Heart right ventricle (tissue), 16 donors: ENCODE measurements around the gene RAB8B. TPM values are rescaled to one million over a fixed set of nuclear protein-coding genes. Genes with fewer than 3 reads are reported as not detected.

ENCODE experiments used
- ATAC-seq, 8 donors: fragments of 200-7000 bp; cut with Tn5 transposase; one replicate each; pipeline ENCODE4 v1.9.1; 2020; ENCODE audit warnings: mild to moderate bottlenecking in 8 of 8, moderate library complexity in 8 of 8, moderate number of reproducible peaks in 1 of 8
- DNase-seq, 2 donors: peaks; one replicate each; pipeline ENCODE4 v3.0.0-alpha.2; 2020
- H3K27ac ChIP-seq, 10 donors: fragments of 200-600 bp; sonication (generic) in 2 of 10; one replicate each; pipeline versions ENCODE4 v1.5.0 to v1.8.0; 2020 to 2022; ENCODE audit warnings: mild to moderate bottlenecking in 3 of 10
- H3K27me3 ChIP-seq, 7 donors: fragments of 200-600 bp; one replicate each; pipeline ENCODE4 v1.8.0; 2021 to 2022; ENCODE audit warnings: mild to moderate bottlenecking in 2 of 7
- H3K36me3 ChIP-seq, 9 donors: fragments of 200-600 bp; sonication (generic) in 1 of 9; one replicate each; pipeline versions ENCODE4 v1.5.0 to v1.8.0; 2020 to 2022; ENCODE audit warnings: mild to moderate bottlenecking in 2 of 9
- H3K4me1 ChIP-seq, 9 donors: fragments of 200-600 bp; sonication (generic) in 1 of 9; one replicate each; pipeline versions ENCODE4 v1.5.0 to v1.8.0; 2020 to 2022; ENCODE audit warnings: mild to moderate bottlenecking in 4 of 9
- H3K4me3 ChIP-seq, 10 donors: fragments of 200-600 bp; sonication (generic) in 2 of 10; one replicate each; pipeline versions ENCODE4 v1.5.0 to v1.8.0; 2020 to 2022; ENCODE audit warnings: mild to moderate bottlenecking in 7 of 10, moderate library complexity in 2 of 10
- H3K9me3 ChIP-seq, 11 donors: fragments of 200-600 bp in 10 of 11; sonication (generic) in 2 of 11; one replicate each; pipeline versions ENCODE4 v1.5.0 to v1.8.0; 2013 to 2022; ENCODE audit warnings: mild to moderate bottlenecking in 2 of 11, control low read depth in 1 of 11, moderate library complexity in 1 of 11
- WGBS, 2 donors: extraction: QIAGEN DNeasy Blood & Tissue Kit; methylation state at CpG; one replicate each; pipeline ENCODE4 v1.1.7; 2013; ENCODE audit warnings: inconsistent platforms in 1 of 2; 5-methylcytosine and 5-hydroxymethylcytosine counted together
- intact Hi-C, 10 donors: fragments of 100-400 bp; cut with DNase I; formaldehyde crosslinking; loops; one replicate each; pipeline versions ENCODE4 v1.11.1 to v1.14.2; 2022
- polyA plus RNA-seq, 2 donors: library from polyadenylated mRNA; stranded (reverse); fragments of 200-250 nt; gene quantifications; one replicate each; pipeline ENCODE4 v1.2.3, GENCODE V29; 2013
- total RNA-seq, 10 donors: library from RNA; stranded (reverse); fragmentation: NEBNext Ultra II Directional in 3 of 10; extraction: Animal tissue kit (Norgen Biotek cat#: 25700) in 3 of 10; gene quantifications; one replicate each; pipeline versions ENCODE4 v1.2.1 to v1.2.4, GENCODE V29; 2021 to 2023
- TF ChIP-seq, protein P1 (sequence below), 9 donors: fragments of 200-600 bp; sonication (generic) in 2 of 9; IDR thresholded peaks; one replicate each; pipeline versions ENCODE4 v1.5.0 to v1.8.0; 2021 to 2022; ENCODE audit warnings: antibody characterized with exemption in 9 of 9, mild to moderate bottlenecking in 5 of 9, moderate library complexity in 1 of 9
- donor health status: Arrhythmogenic right ventricular cardiomyopathy.
- donor health status: ischemic (EF 13 %, LVEDD 7.1; RV severe dilation, severe dysfunction).
- donor health status: healthy with polysubstance abuse.
- donor health status: DM: no; HTN: yes; CAD: no.
- donor health status: DM: no; HTN: no; CAD: no.
- donor health status: ischemic (EF 25% LVEDD 6.9; RV normal size, moderate dysfunction).
- donor health status: ischemic (EF 25% LVEDD 5.7; RV mildly dilated, moderate dysfunction).
- donor health status: healthy.
- donor health status: DM: yes; HTN: yes; CAD: no.
- donor health status: Ischemic cardiomyopathy.
- donor health status: ischemic (EF 35%, LVEDD 5.7; RV mildly dilated, moderate dysfunction).
- donor health status: nonischemic (EF 11% LVEDD 7.7; RV severe dilation, severe dysfunction).
- donor health status: DM: yes; HTN: yes; CAD: no.
- donor health status: PGD.
- donor health status: ischemic (EF 29% LVEDD 5.4; RV normal size, mild dysfunction).
- donor health status: nonischemic (EF 23%, LVEDD 6.1; RV moderate dilation, normal function).

The RAB8B gene
- total and polyA plus RNA-seq, 12 donors: 4.4 to 27.7 (median 6.9) TPM

DNA sequence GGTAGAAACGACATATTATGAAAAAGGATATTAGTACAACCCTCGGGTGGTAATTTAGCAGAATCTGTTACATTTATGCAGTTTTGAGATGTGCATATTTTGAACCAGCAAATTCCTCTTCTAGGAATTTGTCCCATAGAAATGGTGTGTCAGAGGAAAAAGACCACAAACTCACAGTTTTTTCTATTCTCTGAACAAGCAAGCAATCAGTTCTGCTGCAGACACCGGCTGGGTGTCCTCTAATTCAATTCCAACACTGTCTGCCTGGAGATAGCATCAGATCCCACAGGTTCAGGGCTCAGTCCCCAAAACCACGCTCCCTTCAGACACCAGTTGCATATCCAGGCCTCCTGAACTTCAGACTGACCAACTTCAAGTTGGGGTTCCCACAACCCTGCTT, 124.4 kb downstream of the RAB8B start:
- Histone ChIP-seq H3K27ac (no peak overlapping the region), H3K27me3 (no peaks in the 10 kb centered on the region), H3K4me3 (no peak overlapping the region), H3K9me3 (no peaks in the 10 kb centered on the region), H3K36me3 (peaks cover 0 to 4% (median 0%) of the 10 kb centered on the region in 9 donors), H3K4me1 (peaks cover 0 to 2% (median 0%) of the 10 kb centered on the region in 9 donors)
- TF ChIP-seq, protein P1, sequence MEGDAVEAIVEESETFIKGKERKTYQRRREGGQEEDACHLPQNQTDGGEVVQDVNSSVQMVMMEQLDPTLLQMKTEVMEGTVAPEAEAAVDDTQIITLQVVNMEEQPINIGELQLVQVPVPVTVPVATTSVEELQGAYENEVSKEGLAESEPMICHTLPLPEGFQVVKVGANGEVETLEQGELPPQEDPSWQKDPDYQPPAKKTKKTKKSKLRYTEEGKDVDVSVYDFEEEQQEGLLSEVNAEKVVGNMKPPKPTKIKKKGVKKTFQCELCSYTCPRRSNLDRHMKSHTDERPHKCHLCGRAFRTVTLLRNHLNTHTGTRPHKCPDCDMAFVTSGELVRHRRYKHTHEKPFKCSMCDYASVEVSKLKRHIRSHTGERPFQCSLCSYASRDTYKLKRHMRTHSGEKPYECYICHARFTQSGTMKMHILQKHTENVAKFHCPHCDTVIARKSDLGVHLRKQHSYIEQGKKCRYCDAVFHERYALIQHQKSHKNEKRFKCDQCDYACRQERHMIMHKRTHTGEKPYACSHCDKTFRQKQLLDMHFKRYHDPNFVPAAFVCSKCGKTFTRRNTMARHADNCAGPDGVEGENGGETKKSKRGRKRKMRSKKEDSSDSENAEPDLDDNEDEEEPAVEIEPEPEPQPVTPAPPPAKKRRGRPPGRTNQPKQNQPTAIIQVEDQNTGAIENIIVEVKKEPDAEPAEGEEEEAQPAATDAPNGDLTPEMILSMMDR (IDR thresholded peaks at IDR 0.05): no peak
- WGBS, 2 donors: 86 to 88% methylated on average over 4 of the region's 4 CpGs
- intact Hi-C loops: loop anchor here in 1 of 10 donors (5.0 kb wide), 1 partner anchor 98 kb away; no protein-coding TSS in a partner anchor
- ATAC-seq: no peak
- no peak for DNase-seq

DNA sequence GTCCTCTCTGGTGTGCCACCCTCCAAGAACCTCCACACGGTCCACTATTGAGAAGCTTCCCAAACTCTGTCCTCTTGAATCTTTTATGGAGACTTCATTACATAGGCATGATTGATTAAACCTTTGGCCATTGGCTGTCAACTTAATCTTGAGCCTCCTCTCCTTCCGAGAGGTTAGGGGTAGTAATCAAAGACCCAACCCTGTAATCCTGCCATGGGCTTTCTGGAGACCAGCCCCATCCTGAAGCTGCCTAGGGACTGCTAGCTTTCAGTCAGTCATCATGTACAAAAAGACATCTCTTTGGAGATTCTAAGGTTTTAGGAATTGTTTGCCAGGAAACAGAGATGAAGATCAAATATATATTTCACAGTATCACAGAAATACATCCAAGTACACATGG, 125.0 kb downstream of the RAB8B start:
- no peak overlapping the region for H3K27ac ChIP-seq
- no peaks in the 10 kb centered on the region for H3K9me3 ChIP-seq
- H3K36me3 ChIP-seq: peaks cover 0 to 4% (median 0%) of the 10 kb centered on the region in 9 donors
- no peaks in the 10 kb centered on the region for H3K4me1 ChIP-seq
- H3K4me3 ChIP-seq: no peak overlapping the region
- intact Hi-C loops: loop anchor here in 1 of 10 donors (5.0 kb wide), 1 partner anchor 98 kb away; no protein-coding TSS in a partner anchor
- TF ChIP-seq, protein P1 (IDR thresholded peaks at IDR 0.05): no peak
- no peak for DNase-seq
- H3K27me3 ChIP-seq: no peaks in the 10 kb centered on the region
- no peak for ATAC-seq
- WGBS, 2 donors: 78 to 83% methylated on average over 2 of the region's 2 CpGs

Other genes with a start within 250 kb of the RAB8B start
- gene TPM1, start 146.9 kb upstream of the RAB8B start, total RNA-seq: over 10,000 TPM; 11,955 to 17,571 (median 14,403) TPM
- over 10,000 TPM; 10,066 to 18,091 TPM for gene TPM1, start 146.9 kb upstream of the RAB8B start, polyA plus RNA-seq
- 10 to 100 TPM; 22.2 to 32.2 (median 24.6) TPM for gene LACTB, start 67.7 kb upstream of the RAB8B start, total RNA-seq
- gene LACTB, start 67.7 kb upstream of the RAB8B start, polyA plus RNA-seq: 10 to 100 TPM; 11.6 to 19.6 TPM
- 100 to 1,000 TPM; 117 to 177 (median 145) TPM for gene RPS27L, start 32.1 kb upstream of the RAB8B start, total RNA-seq
- gene RPS27L, start 32.1 kb upstream of the RAB8B start, polyA plus RNA-seq: 10 to 100 TPM; 70.6 to 95.0 TPM
- gene APH1B, start 88.0 kb downstream of the RAB8B start, total RNA-seq: 10 to 100 TPM in 2 of 10 donors, 1 to 10 TPM in 8; 4.8 to 11.4 (median 8.4) TPM
- 1 to 10 TPM; 1.7 to 4.9 TPM for gene APH1B, start 88.0 kb downstream of the RAB8B start, polyA plus RNA-seq
- 1 to 10 TPM in 1 of 10 donors, under 1 TPM in 8, not detected in 1; 0.11 to 1.3 (median 0.15) TPM for gene CA12, start 192.2 kb downstream of the RAB8B start, total RNA-seq
- under 1 TPM; 0.07 to 0.67 TPM for gene CA12, start 192.2 kb downstream of the RAB8B start, polyA plus RNA-seq